Caco-2 (cell line): Measurements from ENCODE around the gene STK25. TPM values are rescaled to one million over a fixed set of nuclear protein-coding genes. Genes with fewer than 3 reads are reported as not detected.

Source experiments
- BruUV-seq: library from RNA; stranded (reverse); fragments of 400-500 nt; replicated peaks from 2 replicates; lab custom pipeline; 2021; lab: Mats Ljungman, UMichigan
- CTCF ChIA-PET: fragments of 300-600 bp; sonication (Branson Sonifier 250); formaldehyde crosslinking; loops from one replicate; lab custom pipeline; 2022; ENCODE audit warnings: antibody characterized with exemption; lab: Charles Lee
- POLR2A ChIA-PET: fragments of 300-600 bp; sonication (Branson Sonifier 250); formaldehyde crosslinking; loops from one replicate; lab custom pipeline; 2022; ENCODE audit warnings: antibody characterized with exemption; lab: Charles Lee
- DNase-seq, 2 experiments: peaks; one replicate each; pipeline versions ENCODE4 v3.0.0 to v3.0.0-alpha.2; 2020 to 2022
- H3K27me3 ChIP-seq: replicated peaks from 2 replicates; pipeline ENCODE4 v1.6.0; 2011; ENCODE audit warnings: low read length; ENCODE audit not compliant: control insufficient read depth, insufficient read depth
- H3K36me3 ChIP-seq: 2 replicates; pipeline ENCODE4 v1.5.1; 2011; ENCODE audit warnings: low read length; ENCODE audit not compliant: control insufficient read depth, insufficient read depth
- H3K4me1 ChIP-seq: fragments of 250-450 bp; sonication (Bioruptor Pico); 2 replicates; pipeline ENCODE4 v1.5.1; 2020; ENCODE audit warnings: mild to moderate bottlenecking
- H3K4me3 ChIP-seq: 2 replicates; pipeline ENCODE4 v1.5.1; 2011; ENCODE audit warnings: low read depth, mild to moderate bottlenecking, control low read depth, low read length
- H3K9me3 ChIP-seq: fragments of 250-450 bp; sonication (Bioruptor Pico); 2 replicates; pipeline ENCODE4 v1.5.1; 2020; ENCODE audit warnings: mild to moderate bottlenecking, moderate library complexity
- H3K27ac Mint-ChIP-seq: one replicate; pipeline ENCODE4 v1.8.0; 2022; ENCODE audit warnings: mixed read lengths; ENCODE audit not compliant: unreplicated experiment
- H3K27me3 Mint-ChIP-seq: one replicate; pipeline ENCODE4 v1.8.0; 2022; ENCODE audit warnings: mixed read lengths; ENCODE audit not compliant: insufficient read depth, unreplicated experiment
- H3K36me3 Mint-ChIP-seq: one replicate; pipeline ENCODE4 v1.8.0; 2022; ENCODE audit warnings: mild to moderate bottlenecking, mixed read lengths; ENCODE audit not compliant: insufficient read depth, unreplicated experiment
- H3K4me1 Mint-ChIP-seq: one replicate; pipeline ENCODE4 v1.8.0; 2022; ENCODE audit warnings: low read depth, mixed read lengths; ENCODE audit not compliant: unreplicated experiment
- H3K4me3 Mint-ChIP-seq: one replicate; pipeline ENCODE4 v1.8.0; 2022; ENCODE audit warnings: mild to moderate bottlenecking, moderate library complexity, mixed read lengths; ENCODE audit not compliant: unreplicated experiment
- H3K9me3 Mint-ChIP-seq: one replicate; pipeline ENCODE4 v1.8.0; 2022; ENCODE audit warnings: mixed read lengths; ENCODE audit not compliant: unreplicated experiment
- CTCF ChIP-seq, 2 experiments: fragments of 200-600 bp in 1 of 2; IDR thresholded peaks; 1 replicate in 1 of 2; 2 replicates in 1 of 2; pipeline versions ENCODE4 v1.5.1 to v1.8.0; 2011 to 2022; ENCODE audit warnings: antibody characterized with exemption in 1 of 2, control low read depth in 1 of 2, inconsistent platforms in 1 of 2, low read depth in 1 of 2, low read length in 1 of 2, mild to moderate bottlenecking in 1 of 2, moderate library complexity in 1 of 2; ENCODE audit not compliant: insufficient read depth in 1 of 2, severe bottlenecking in 1 of 2, unreplicated experiment in 1 of 2
- intact Hi-C: fragments of 100-400 bp; cut with micrococcal nuclease; formaldehyde crosslinking; loops from one replicate; pipeline ENCODE4 v1.10.0; 2022; ENCODE audit not compliant: unreplicated experiment
- total RNA-seq: library from RNA; stranded (reverse); gene quantifications from 2 replicates; pipeline ENCODE4 v1.2.3, GENCODE V29; 2022

STK25 gene
- total RNA-seq, 1 experiment from 2014 or later: 92.6 TPM

- no peak overlapping the region for H3K4me3 Mint-ChIP-seq
- H3K4me1 Mint-ChIP-seq: no peaks in the 10 kb centered on the region
- H3K4me1 ChIP-seq: no peaks in the 10 kb centered on the region
- H3K27me3 Mint-ChIP-seq: no peaks in the 10 kb centered on the region
- H3K27me3 ChIP-seq: no peaks in the 10 kb centered on the region
- CTCF ChIA-PET: no interaction called here
- no peak for TF ChIP-seq CTCF (IDR thresholded peaks at IDR 0.05; ENCODE audit: insufficient read depth in 1 of 2, low read depth in 1 of 2, low read length in 1 of 2, severe bottlenecking in 1 of 2, unreplicated experiment in 1 of 2)
- no peak overlapping the region for H3K27ac Mint-ChIP-seq
- POLR2A ChIA-PET: no interaction called here
- no peaks in the 10 kb centered on the region for H3K36me3 Mint-ChIP-seq
- DNase-seq: no peak
- H3K9me3 ChIP-seq: no peaks in the 10 kb centered on the region
- no peaks in the 10 kb centered on the region for H3K36me3 ChIP-seq
- intact Hi-C loops: no loop called here
- H3K4me3 ChIP-seq: no peak overlapping the region
- BruUV-seq: no TSS peak
- no peaks in the 10 kb centered on the region for H3K9me3 Mint-ChIP-seq
Observed at GRCh38 chr2:241534701-241535375, 26.5 kb upstream of the STK25 start.

GRCh38 chr2:241534293-241534692 is 25.9 kb upstream of the STK25 start:
- no TSS peak for BruUV-seq
- Mint-ChIP-seq H3K4me1 (no peaks in the 10 kb centered on the region), H3K36me3 (no peaks in the 10 kb centered on the region), H3K27ac (no peak overlapping the region), H3K27me3 (no peaks in the 10 kb centered on the region), H3K4me3 (no peak overlapping the region), H3K9me3 (no peaks in the 10 kb centered on the region)
- no peak for TF ChIP-seq CTCF (IDR thresholded peaks at IDR 0.05; ENCODE audit: insufficient read depth in 1 of 2, low read depth in 1 of 2, low read length in 1 of 2, severe bottlenecking in 1 of 2, unreplicated experiment in 1 of 2)
- POLR2A ChIA-PET: no interaction called here
- Histone ChIP-seq H3K36me3 (no peaks in the 10 kb centered on the region), H3K4me3 (no peak overlapping the region), H3K27me3 (no peaks in the 10 kb centered on the region), H3K4me1 (no peaks in the 10 kb centered on the region), H3K9me3 (no peaks in the 10 kb centered on the region)
- DNase-seq: no peak
- CTCF ChIA-PET: no interaction called here
- intact Hi-C loops: no loop called here

GRCh38 chr2:241532733-241533601 is 24.6 kb upstream of the STK25 start:
- Mint-ChIP-seq H3K4me3 (no peak overlapping the region), H3K36me3 (no peaks in the 10 kb centered on the region), H3K4me1 (no peaks in the 10 kb centered on the region), H3K27me3 (no peaks in the 10 kb centered on the region), H3K27ac (no peak overlapping the region), H3K9me3 (no peaks in the 10 kb centered on the region)
- Histone ChIP-seq H3K27me3 (no peaks in the 10 kb centered on the region), H3K4me3 (no peak overlapping the region), H3K36me3 (no peaks in the 10 kb centered on the region), H3K4me1 (no peaks in the 10 kb centered on the region), H3K9me3 (no peaks in the 10 kb centered on the region)
- ChIA-PET CTCF (no interaction called here), POLR2A (no interaction called here)
- intact Hi-C loops: no loop called here
- BruUV-seq: no TSS peak
- no peak for DNase-seq
- no peak for TF ChIP-seq CTCF (IDR thresholded peaks at IDR 0.05; ENCODE audit: insufficient read depth in 1 of 2, low read depth in 1 of 2, low read length in 1 of 2, severe bottlenecking in 1 of 2, unreplicated experiment in 1 of 2)
